K562 (cell line): ENCODE data around the gene UBR4. TPM values are rescaled to one million over a fixed set of nuclear protein-coding genes. Genes with fewer than 3 reads are reported as not detected.
A peak's percentile ranks its signal among the peaks of the same experiment; 100 is the strongest.

ENCODE experiments used
- AFF1 ChIP-seq, 2 experiments: fragments of 450-650 bp; IDR thresholded peaks; 2 replicates each; pipeline ENCODE4 v1.6.1; 2018; ENCODE audit warnings: mild to moderate bottlenecking in 2 of 2, low read depth in 1 of 2; ENCODE audit not compliant: partially characterized antibody in 2 of 2
- HDAC3 ChIP-seq: fragments of 450-650 bp; IDR thresholded peaks from 2 replicates; pipeline ENCODE4 v1.6.1; 2018; ENCODE audit warnings: borderline replicate concordance, mild to moderate bottlenecking, moderate library complexity; ENCODE audit not compliant: partially characterized antibody
- HDAC6 ChIP-seq: IDR thresholded peaks from 2 replicates; pipeline ENCODE4 v1.6.1; 2012; ENCODE audit warnings: low read depth, mild to moderate bottlenecking, control low read depth, inconsistent platforms, low read length, moderate library complexity
- KAT7 ChIP-seq: sonication (generic); formaldehyde crosslinking; IDR thresholded peaks from 2 replicates; pipeline ENCODE4 v1.8.0; 2022; ENCODE audit warnings: missing genetic modification reagents, mild to moderate bottlenecking, borderline replicate concordance
- KDM1A ChIP-seq, 2 experiments: fragments of 450-650 bp; IDR thresholded peaks; 2 replicates each; pipeline ENCODE4 v1.6.1; 2016; ENCODE audit warnings: mild to moderate bottlenecking in 2 of 2
- KLF13 ChIP-seq: fragments of 450-650 bp; IDR thresholded peaks from 2 replicates; pipeline ENCODE4 v1.6.1; 2016; ENCODE audit warnings: missing genetic modification characterization, low read depth, mild to moderate bottlenecking, missing compliant biosample characterization, moderate library complexity, borderline replicate concordance
- KLF16 ChIP-seq: IDR thresholded peaks from 2 replicates; pipeline ENCODE4 v1.6.1; 2016; ENCODE audit warnings: antibody characterized with exemption
- L3MBTL2 ChIP-seq: fragments of 450-650 bp; IDR thresholded peaks from 2 replicates; pipeline ENCODE4 v1.6.1; 2016; ENCODE audit warnings: mild to moderate bottlenecking, moderate library complexity
- MAFG ChIP-seq: fragments of 450-650 bp; conservative IDR thresholded peaks from 2 replicates; pipeline ENCODE4 v1.6.1; 2016; ENCODE audit warnings: missing genetic modification characterization, missing compliant biosample characterization
- NFATC3 ChIP-seq: fragments of 450-650 bp; IDR thresholded peaks from 2 replicates; pipeline ENCODE4 v1.6.1; 2017; ENCODE audit warnings: mild to moderate bottlenecking
- POLR2AphosphoS5 ChIP-seq: IDR thresholded peaks from 2 replicates; pipeline ENCODE4 v1.6.1; 2011; ENCODE audit warnings: mild to moderate bottlenecking, low read depth, low read length, moderate library complexity; ENCODE audit not compliant: control insufficient read depth, insufficient read depth
- SRSF3 ChIP-seq: fragments of 200-400 bp; formaldehyde crosslinking; IDR thresholded peaks from 2 replicates; pipeline ENCODE4 v1.6.1; 2016; ENCODE audit warnings: mild to moderate bottlenecking, low read length, moderate library complexity; ENCODE audit not compliant: insufficient read depth
- TAF1 ChIP-seq: IDR thresholded peaks from 2 replicates; pipeline ENCODE4 v1.6.1; 2011; ENCODE audit warnings: mild to moderate bottlenecking, low read length, moderate library complexity; ENCODE audit not compliant: insufficient read depth, control insufficient read depth, severe bottlenecking; ENCODE audit errors: extremely low read depth
- TAF9B ChIP-seq: fragments of 450-650 bp; IDR thresholded peaks from 2 replicates; pipeline ENCODE4 v1.6.1; 2018; ENCODE audit warnings: mild to moderate bottlenecking; ENCODE audit not compliant: partially characterized antibody
- ZNF12 ChIP-seq: sonication (generic); formaldehyde crosslinking; IDR thresholded peaks from 2 replicates; pipeline ENCODE4 v1.4.0; 2020; ENCODE audit warnings: mild to moderate bottlenecking, missing genetic modification reagents
- polyA plus RNA-seq, 8 experiments: library from polyadenylated mRNA; depleted of rRNA in 4 of 8; stranded (reverse) in 5 of 8; unstranded in 3 of 8; fragments of >200 nt; fragmentation: Nextera tagmentation in 2 of 8; fragmentation: Illumina TruSeq in 1 of 8; extraction: Ambion mirVana in 2 of 8; extraction: Trizol in 1 of 8; gene quantifications; 2 replicates each; pipeline versions ENCODE4 v1.2.1 to v1.2.3, GENCODE V29; 2011 to 2014; ENCODE audit warnings: inconsistent platforms in 1 of 8, missing spikeins in 1 of 8
- total RNA-seq, 7 experiments: library from RNA; depleted of rRNA in 6 of 7; stranded (reverse); fragments of >200 nt in 6 of 7; fragmentation: Illumina TruSeq in 2 of 7; extraction: Trizol in 2 of 7; gene quantifications; 2 replicates each; pipeline versions ENCODE4 v1.2.1 to v1.2.3, GENCODE V29; 2011 to 2021; ENCODE audit warnings: low replicate concordance in 1 of 7
- TF ChIP-seq, protein P1 (sequence below), 2 experiments: fragments of 450-650 bp; IDR thresholded peaks; 2 replicates each; pipeline ENCODE4 v1.6.1; 2016
- TF ChIP-seq, protein P2 (sequence below): fragments of 450-650 bp; IDR thresholded peaks from 2 replicates; pipeline ENCODE4 v1.6.1; 2018; ENCODE audit not compliant: partially characterized antibody
- TF ChIP-seq, protein P3 (sequence below): fragments of 250-450 bp; sonication (Bioruptor Pico); IDR thresholded peaks from 2 replicates; pipeline ENCODE4 v1.8.0; 2022; ENCODE audit warnings: moderate library complexity, mild to moderate bottlenecking, inconsistent platforms

Gene UBR4
- total and polyA plus RNA-seq, 9 of the 15 experiments (the other 6 are each of a cell fraction or from before 2014, with no cell fraction given): 55.4 to 277 (median 123) TPM

GRCh38 chr1:19209439-19209989 is 552 bp downstream of the UBR4 start (continued):
- TF ChIP-seq SRSF3: 0 out of 2 replicates have a peak, but pooled peaks have one; percentile 53
- TF ChIP-seq NFATC3: peak; percentile 25; the same call in 1 of the 2 replicates
- TF ChIP-seq KAT7 (CRISPR knock-in tag): 0 out of 2 replicates have a peak, but pooled peaks have one; percentile 33
- TF ChIP-seq, protein P1, sequence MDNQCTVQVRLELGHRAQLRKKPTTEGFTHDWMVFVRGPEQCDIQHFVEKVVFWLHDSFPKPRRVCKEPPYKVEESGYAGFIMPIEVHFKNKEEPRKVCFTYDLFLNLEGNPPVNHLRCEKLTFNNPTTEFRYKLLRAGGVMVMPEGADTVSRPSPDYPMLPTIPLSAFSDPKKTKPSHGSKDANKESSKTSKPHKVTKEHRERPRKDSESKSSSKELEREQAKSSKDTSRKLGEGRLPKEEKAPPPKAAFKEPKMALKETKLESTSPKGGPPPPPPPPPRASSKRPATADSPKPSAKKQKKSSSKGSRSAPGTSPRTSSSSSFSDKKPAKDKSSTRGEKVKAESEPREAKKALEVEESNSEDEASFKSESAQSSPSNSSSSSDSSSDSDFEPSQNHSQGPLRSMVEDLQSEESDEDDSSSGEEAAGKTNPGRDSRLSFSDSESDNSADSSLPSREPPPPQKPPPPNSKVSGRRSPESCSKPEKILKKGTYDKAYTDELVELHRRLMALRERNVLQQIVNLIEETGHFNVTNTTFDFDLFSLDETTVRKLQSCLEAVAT (IDR thresholded peaks at IDR 0.05): peak; percentile 56 to 62; a peak in 2 of 4 replicates
- TF ChIP-seq, protein P2, sequence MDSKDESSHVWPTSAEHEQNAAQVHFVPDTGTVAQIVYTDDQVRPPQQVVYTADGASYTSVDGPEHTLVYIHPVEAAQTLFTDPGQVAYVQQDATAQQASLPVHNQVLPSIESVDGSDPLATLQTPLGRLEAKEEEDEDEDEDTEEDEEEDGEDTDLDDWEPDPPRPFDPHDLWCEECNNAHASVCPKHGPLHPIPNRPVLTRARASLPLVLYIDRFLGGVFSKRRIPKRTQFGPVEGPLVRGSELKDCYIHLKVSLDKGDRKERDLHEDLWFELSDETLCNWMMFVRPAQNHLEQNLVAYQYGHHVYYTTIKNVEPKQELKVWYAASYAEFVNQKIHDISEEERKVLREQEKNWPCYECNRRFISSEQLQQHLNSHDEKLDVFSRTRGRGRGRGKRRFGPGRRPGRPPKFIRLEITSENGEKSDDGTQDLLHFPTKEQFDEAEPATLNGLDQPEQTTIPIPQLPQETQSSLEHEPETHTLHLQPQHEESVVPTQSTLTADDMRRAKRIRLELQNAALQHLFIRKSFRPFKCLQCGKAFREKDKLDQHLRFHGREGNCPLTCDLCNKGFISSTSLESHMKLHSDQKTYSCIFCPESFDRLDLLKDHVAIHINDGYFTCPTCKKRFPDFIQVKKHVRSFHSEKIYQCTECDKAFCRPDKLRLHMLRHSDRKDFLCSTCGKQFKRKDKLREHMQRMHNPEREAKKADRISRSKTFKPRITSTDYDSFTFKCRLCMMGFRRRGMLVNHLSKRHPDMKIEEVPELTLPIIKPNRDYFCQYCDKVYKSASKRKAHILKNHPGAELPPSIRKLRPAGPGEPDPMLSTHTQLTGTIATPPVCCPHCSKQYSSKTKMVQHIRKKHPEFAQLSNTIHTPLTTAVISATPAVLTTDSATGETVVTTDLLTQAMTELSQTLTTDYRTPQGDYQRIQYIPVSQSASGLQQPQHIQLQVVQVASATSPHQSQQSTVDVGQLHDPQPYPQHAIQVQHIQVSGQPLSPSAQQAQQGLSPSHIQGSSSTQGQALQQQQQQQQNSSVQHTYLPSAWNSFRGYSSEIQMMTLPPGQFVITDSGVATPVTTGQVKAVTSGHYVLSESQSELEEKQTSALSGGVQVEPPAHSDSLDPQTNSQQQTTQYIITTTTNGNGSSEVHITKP: peak; percentile 94
- TF ChIP-seq POLR2AphosphoS5: 0 out of 2 replicates have a peak, but pooled peaks have one; percentile 60
- peak; percentile 85 for TF ChIP-seq MAFG (tag)
- peak; percentile 21; the same call in 1 of the 2 replicates for TF ChIP-seq L3MBTL2
- TF ChIP-seq KDM1A (IDR thresholded peaks at IDR 0.05): no peak
- TF ChIP-seq HDAC6: no peak; the same call in 1 of the 2 replicates
- 0 out of 2 replicates have a peak, but pooled peaks have one; percentile 53 for TF ChIP-seq ZNF12 (CRISPR knock-in tag)
- TF ChIP-seq TAF1: peak; percentile 90
- TF ChIP-seq KLF13 (tag): peak; percentile 72; the same call in 1 of the 2 replicates
- peak in 1 of 2 experiments; percentile 56 for TF ChIP-seq AFF1 (IDR thresholded peaks at IDR 0.05; ENCODE audit: low read depth in 1 of 2, partially characterized antibody in 2 of 2)
- no peak for TF ChIP-seq KLF16
- TF ChIP-seq TAF9B: peak; percentile 33
- TF ChIP-seq, protein P3, sequence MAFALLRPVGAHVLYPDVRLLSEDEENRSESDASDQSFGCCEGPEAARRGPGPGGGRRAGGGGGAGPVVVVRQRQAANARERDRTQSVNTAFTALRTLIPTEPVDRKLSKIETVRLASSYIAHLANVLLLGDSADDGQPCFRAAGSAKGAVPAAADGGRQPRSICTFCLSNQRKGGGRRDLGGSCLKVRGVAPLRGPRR (CRISPR knock-in tag): no peak
- TF ChIP-seq HDAC3: peak; percentile 26
